B cell (primary cell): ENCODE measurements around the gene ARFGAP3. TPM values are rescaled to one million over a fixed set of nuclear protein-coding genes. Genes with fewer than 3 reads are reported as not detected.
A peak's percentile ranks its signal among the peaks of the same experiment; 100 is the strongest.

Experiments used
- ATAC-seq: fragments of 200-7000 bp; cut with Tn5 transposase; one replicate; pipeline ENCODE4 v1.10.0; 2021; ENCODE audit warnings: low read depth, mild to moderate bottlenecking, moderate number of reproducible peaks, moderate library complexity
- CTCF ChIA-PET: fragments of 350-600 bp; sonication (Branson Sonifier 250); formaldehyde crosslinking; loops from one replicate; lab custom pipeline; 2021; ENCODE audit warnings: antibody characterized with exemption, inconsistent platforms; lab: Charles Lee
- POLR2A ChIA-PET: fragments of 350-600 bp; sonication (Branson Sonifier 250); formaldehyde crosslinking; loops from one replicate; lab custom pipeline; 2021; ENCODE audit warnings: antibody characterized with exemption; lab: Charles Lee
- DNase-seq: peaks from one replicate; pipeline ENCODE4 v3.0.0; 2013
- H2AFZ ChIP-seq: 2 replicates; pipeline ENCODE4 v1.6.1; 2012; ENCODE audit warnings: mild to moderate bottlenecking, low read depth, low read length; ENCODE audit not compliant: insufficient read depth, poor library complexity, severe bottlenecking
- H3K27ac ChIP-seq, 2 donors: 1 replicate in 1 of 2; 2 replicates in 1 of 2; pipeline ENCODE4 v1.5.1; 2012 to 2013; ENCODE audit warnings: low read length in 2 of 2, mild to moderate bottlenecking in 2 of 2, moderate library complexity in 1 of 2
- H3K27me3 ChIP-seq, 4 experiments: fragments of 200-600 bp in 1 of 4; sonication (generic) in 1 of 4; replicated peaks in 1 of 4; 1 replicate in 2 of 4; 2 replicates in 2 of 4; pipeline versions ENCODE4 v1.6.1 to v1.7.0; 2013 to 2016; ENCODE audit warnings: low read length in 3 of 4, mild to moderate bottlenecking in 2 of 4, mixed read lengths in 1 of 4, moderate library complexity in 1 of 4; ENCODE audit not compliant: insufficient read depth in 4 of 4, control insufficient read depth in 3 of 4; ENCODE audit errors: control extremely low read depth in 1 of 4
- H3K36me3 ChIP-seq, 2 experiments: replicated peaks in 1 of 2; 1 replicate in 1 of 2; 2 replicates in 1 of 2; pipeline versions ENCODE4 v1.6.1 to v1.7.1; 2013; ENCODE audit warnings: low read length in 1 of 2; ENCODE audit not compliant: insufficient read depth in 2 of 2, control insufficient read depth in 1 of 2; ENCODE audit errors: control extremely low read depth in 1 of 2, extremely low read depth in 1 of 2
- H3K4me1 ChIP-seq, 2 donors: fragments of 200-600 bp in 1 of 2; sonication (generic) in 1 of 2; 1 replicate in 1 of 2; 2 replicates in 1 of 2; pipeline versions ENCODE4 v1.5.1 to v1.6.1; 2013 to 2017; ENCODE audit warnings: low read length in 2 of 2; ENCODE audit not compliant: control insufficient read depth in 2 of 2, insufficient read depth in 2 of 2
- H3K4me2 ChIP-seq: replicated peaks from 2 replicates; pipeline ENCODE3; 2012; ENCODE audit warnings: mild to moderate bottlenecking, low read depth, low read length; ENCODE audit not compliant: poor library complexity, severe bottlenecking
- H3K4me3 ChIP-seq, 5 experiments: fragments of 200-600 bp in 1 of 5; sonication (generic) in 1 of 5; 1 replicate in 3 of 5; 2 replicates in 2 of 5; pipeline versions ENCODE4 v1.5.1 to v1.7.0; 2011 to 2016; ENCODE audit warnings: low read length in 4 of 5, mild to moderate bottlenecking in 4 of 5, low read depth in 2 of 5, control low read depth in 1 of 5, moderate library complexity in 1 of 5; ENCODE audit not compliant: insufficient read depth in 1 of 5; ENCODE audit errors: control extremely low read depth in 1 of 5, extremely low read depth in 1 of 5
- H3K79me2 ChIP-seq: fragments of 200-600 bp; sonication (generic); one replicate; pipeline ENCODE4 v1.6.0; 2016; ENCODE audit warnings: low read length; ENCODE audit not compliant: control insufficient read depth, insufficient read depth
- H3K9ac ChIP-seq: fragments of 200-600 bp; sonication (generic); 2 replicates; pipeline ENCODE4 v1.6.1; 2017; ENCODE audit warnings: mild to moderate bottlenecking, low read length, moderate library complexity
- H3K9me3 ChIP-seq, 3 donors: one replicate each; pipeline versions ENCODE4 v1.6.1 to v1.7.1; 2013; ENCODE audit warnings: low read length in 2 of 3; ENCODE audit not compliant: control insufficient read depth in 2 of 3, insufficient read depth in 1 of 3; ENCODE audit errors: control extremely low read depth in 1 of 3
- H4K20me1 ChIP-seq: 2 replicates; pipeline ENCODE4 v1.6.0; 2012; ENCODE audit warnings: mild to moderate bottlenecking, low read length; ENCODE audit not compliant: insufficient read depth, control insufficient read depth, poor library complexity, severe bottlenecking
- H3K27ac Mint-ChIP-seq: one replicate; pipeline ENCODE4 v1.8.0; 2021; ENCODE audit warnings: mixed read lengths
- H3K27me3 Mint-ChIP-seq: one replicate; pipeline ENCODE4 v1.8.0; 2021; ENCODE audit warnings: mixed read lengths
- H3K4me1 Mint-ChIP-seq: one replicate; pipeline ENCODE4 v1.8.0; 2021; ENCODE audit warnings: mixed read lengths
- H3K4me3 Mint-ChIP-seq: one replicate; pipeline ENCODE4 v1.8.0; 2021; ENCODE audit warnings: mixed read lengths
- H3K9me3 Mint-ChIP-seq: one replicate; pipeline ENCODE4 v1.8.0; 2022; ENCODE audit warnings: mixed read lengths; ENCODE audit not compliant: insufficient read depth
- CTCF ChIP-seq: fragments of 200-600 bp; IDR thresholded peaks from one replicate; pipeline ENCODE4 v1.8.0; 2022; ENCODE audit warnings: antibody characterized with exemption, mild to moderate bottlenecking
- EZH2 ChIP-seq: IDR thresholded peaks from 2 replicates; pipeline ENCODE4 v1.6.1; 2012; ENCODE audit warnings: borderline replicate concordance, low read depth, mild to moderate bottlenecking, moderate library complexity, low read length; ENCODE audit not compliant: insufficient read depth, poor library complexity, severe bottlenecking
- WGBS: methylation state at CpG from one replicate; pipeline ENCODE4 v1.1.5; 2013; ENCODE audit warnings: missing lambda C conversion rate; ENCODE audit not compliant: insufficient coverage; 5-methylcytosine and 5-hydroxymethylcytosine counted together
- intact Hi-C: fragments of 100-400 bp; cut with micrococcal nuclease; formaldehyde crosslinking; loops from one replicate; pipeline ENCODE4 v1.10.0; 2022
- polyA plus RNA-seq: library from polyadenylated mRNA; depleted of rRNA; stranded (reverse); fragments of >200 nt; gene quantifications from 2 replicates; pipeline ENCODE4 v1.2.3, GENCODE V29; 2012
- total RNA-seq, 2 donors: library from RNA; stranded (reverse); fragments of 120-200 nt in 1 of 2; gene quantifications; 1 replicate in 1 of 2; 2 replicates in 1 of 2; pipeline versions ENCODE4 v1.2.3 to v1.2.4, GENCODE V29; 2013 to 2022

The ARFGAP3 gene
- total and polyA plus RNA-seq, 2 donors (not counting 1 experiment from before 2014, with no cell fraction given): 10.7 to 33.2 TPM

GRCh38 chr22:42881982-42882656 is 25.0 kb upstream of the ARFGAP3 start:
- ATAC-seq: peak; percentile 64
- intact Hi-C loops: no loop called here
- CTCF ChIA-PET: interaction anchor here (0.9 to 3.7 kb wide), 5 partner anchors 8 to 152 kb away, joined by 3 to 16 read pairs (median 4); no protein-coding TSS in a partner anchor

More at GRCh38 chr22:42881982-42882656, 25.0 kb upstream of the ARFGAP3 start:
- H3K9me3 Mint-ChIP-seq: no peaks in the 10 kb centered on the region
- TF ChIP-seq CTCF: no peak
- TF ChIP-seq EZH2: no peak
- peaks cover 0 to 9% of the 10 kb centered on the region in 2 donors for H3K4me1 ChIP-seq
- H3K4me1 Mint-ChIP-seq: peaks cover 10% of the 10 kb centered on the region
- no peak overlapping the region for H3K4me3 Mint-ChIP-seq
- POLR2A ChIA-PET: interaction anchor here (0.5 to 1.0 kb wide), 2 partner anchors 19 to 133 kb away, joined by 3 to 9 read pairs; partner anchors contain the start of gene PACSIN2
- no peak overlapping the region for H3K9ac ChIP-seq
- H4K20me1 ChIP-seq: no peaks in the 10 kb centered on the region
- H3K27me3 Mint-ChIP-seq: no peaks in the 10 kb centered on the region
- no peak overlapping the region for H3K4me3 ChIP-seq
- no peak overlapping the region for H3K27ac ChIP-seq
- H3K36me3 ChIP-seq: peaks cover 1 to 86% of the 10 kb centered on the region in 2 experiments
- H3K4me2 ChIP-seq: no peak overlapping the region
- H3K27me3 ChIP-seq: no peaks in the 10 kb centered on the region
- peak overlapping the region; percentile 79 for H3K27ac Mint-ChIP-seq
- H3K9me3 ChIP-seq: no peaks in the 10 kb centered on the region
- no peak overlapping the region for H2AFZ ChIP-seq
- H3K79me2 ChIP-seq: no peaks in the 10 kb centered on the region
- peak; percentile 41 for DNase-seq
- WGBS: 70% methylated on average over 9 of the region's 10 CpGs
